ENCODE data around the gene FAM117B.

- TF ChIP-seq CTCF (IDR thresholded peaks at IDR 0.05; ENCODE audit: low read depth, low read length, missing input control) (no peak), REST (IDR thresholded peaks at IDR 0.05) (no peak), ATF3 (IDR thresholded peaks at IDR 0.05) (no peak), YY1 (IDR thresholded peaks at IDR 0.05) (no peak)
Measured at GRCh38 chr2:202690321-202690900, 55.6 kb downstream of the FAM117B start.
